ENCODE data around the gene FAM53A. TPM values are rescaled to one million over a fixed set of nuclear protein-coding genes. Genes with fewer than 3 reads are reported as not detected.

Gene FAM53A
- total RNA-seq, 1 donor from 2014 or later: 5.2 TPM

DNA sequence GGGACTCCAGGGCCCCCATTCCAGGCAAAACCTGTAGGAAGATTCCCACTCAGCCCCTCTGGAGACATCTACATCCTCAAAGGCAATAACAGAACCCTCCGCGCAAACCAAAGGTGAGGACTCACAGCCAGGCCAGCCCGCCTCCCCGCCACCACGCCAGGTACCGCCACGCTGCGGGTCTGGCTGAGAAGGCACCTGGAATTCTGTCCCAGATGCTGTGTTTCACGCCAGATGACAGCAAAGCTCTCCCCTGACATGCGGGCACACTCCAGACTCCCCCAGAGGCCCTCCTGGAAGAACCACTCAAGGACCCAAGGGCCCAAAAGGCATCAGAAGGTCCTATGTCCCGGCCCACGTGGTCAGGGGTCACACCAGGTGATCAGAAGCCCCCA, 59.6 kb downstream of the FAM53A start:
- TF ChIP-seq, protein P1, sequence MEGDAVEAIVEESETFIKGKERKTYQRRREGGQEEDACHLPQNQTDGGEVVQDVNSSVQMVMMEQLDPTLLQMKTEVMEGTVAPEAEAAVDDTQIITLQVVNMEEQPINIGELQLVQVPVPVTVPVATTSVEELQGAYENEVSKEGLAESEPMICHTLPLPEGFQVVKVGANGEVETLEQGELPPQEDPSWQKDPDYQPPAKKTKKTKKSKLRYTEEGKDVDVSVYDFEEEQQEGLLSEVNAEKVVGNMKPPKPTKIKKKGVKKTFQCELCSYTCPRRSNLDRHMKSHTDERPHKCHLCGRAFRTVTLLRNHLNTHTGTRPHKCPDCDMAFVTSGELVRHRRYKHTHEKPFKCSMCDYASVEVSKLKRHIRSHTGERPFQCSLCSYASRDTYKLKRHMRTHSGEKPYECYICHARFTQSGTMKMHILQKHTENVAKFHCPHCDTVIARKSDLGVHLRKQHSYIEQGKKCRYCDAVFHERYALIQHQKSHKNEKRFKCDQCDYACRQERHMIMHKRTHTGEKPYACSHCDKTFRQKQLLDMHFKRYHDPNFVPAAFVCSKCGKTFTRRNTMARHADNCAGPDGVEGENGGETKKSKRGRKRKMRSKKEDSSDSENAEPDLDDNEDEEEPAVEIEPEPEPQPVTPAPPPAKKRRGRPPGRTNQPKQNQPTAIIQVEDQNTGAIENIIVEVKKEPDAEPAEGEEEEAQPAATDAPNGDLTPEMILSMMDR (IDR thresholded peaks at IDR 0.05; ENCODE audit: insufficient read depth, low read length, poor library complexity, severe bottlenecking): no peak
- Histone ChIP-seq H3K36me3 (ENCODE audit: control insufficient read depth, insufficient read depth, low read length) (no peaks in the 10 kb centered on the region), H3K27me3 (ENCODE audit: control insufficient read depth, insufficient read depth, low read length) (peaks cover 34% of the 10 kb centered on the region), H3K4me3 (ENCODE audit: low read depth, low read length) (no peak overlapping the region)
- no peak for DNase-seq (ENCODE audit: low read depth)

- Histone ChIP-seq H3K27me3 (ENCODE audit: control insufficient read depth, insufficient read depth, low read length) (peaks cover 34% of the 10 kb centered on the region), H3K36me3 (ENCODE audit: control insufficient read depth, insufficient read depth, low read length) (no peaks in the 10 kb centered on the region), H3K4me3 (ENCODE audit: low read depth, low read length) (no peak overlapping the region)
- TF ChIP-seq, protein P1 (IDR thresholded peaks at IDR 0.05; ENCODE audit: insufficient read depth, low read length, poor library complexity, severe bottlenecking): no peak
- no peak for DNase-seq (ENCODE audit: low read depth)
Measured at GRCh38 chr4:1623821-1624518, 60.1 kb downstream of the FAM53A start.

- Histone ChIP-seq H3K36me3 (ENCODE audit: control insufficient read depth, insufficient read depth, low read length) (no peaks in the 10 kb centered on the region), H3K4me3 (ENCODE audit: low read depth, low read length) (no peak overlapping the region), H3K27me3 (ENCODE audit: control insufficient read depth, insufficient read depth, low read length) (peaks cover 34% of the 10 kb centered on the region)
- DNase-seq (ENCODE audit: low read depth): no peak
- TF ChIP-seq, protein P1 (IDR thresholded peaks at IDR 0.05; ENCODE audit: insufficient read depth, low read length, poor library complexity, severe bottlenecking): no peak
Measured at GRCh38 chr4:1623400-1623799, 60.7 kb downstream of the FAM53A start.

DNA sequence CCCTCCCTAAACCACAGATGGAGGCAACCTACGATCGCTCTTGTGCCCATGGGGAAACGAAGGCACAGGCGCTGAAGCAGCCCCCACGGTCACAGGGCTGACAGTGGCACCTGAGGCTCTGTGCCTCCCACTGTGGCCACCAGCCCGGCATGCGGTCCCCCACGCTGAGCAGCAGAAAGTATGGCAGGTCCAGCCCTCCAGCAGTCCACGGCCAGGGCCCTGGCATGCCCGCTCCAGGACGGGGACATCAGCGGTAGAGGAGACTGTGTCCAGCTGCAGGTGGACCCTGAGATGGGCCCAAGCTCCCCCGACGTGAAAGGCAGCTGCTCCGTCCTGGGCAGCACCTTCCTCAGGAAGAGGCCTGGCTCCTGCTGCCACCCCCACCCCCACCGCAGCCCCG, 61.2 kb downstream of the FAM53A start:
- no peak overlapping the region for H3K4me3 ChIP-seq (ENCODE audit: low read depth, low read length)
- H3K36me3 ChIP-seq (ENCODE audit: control insufficient read depth, insufficient read depth, low read length): no peaks in the 10 kb centered on the region
- peaks cover 34% of the 10 kb centered on the region for H3K27me3 ChIP-seq (ENCODE audit: control insufficient read depth, insufficient read depth, low read length)
- DNase-seq (ENCODE audit: low read depth): no peak
- TF ChIP-seq, protein P1 (IDR thresholded peaks at IDR 0.05; ENCODE audit: insufficient read depth, low read length, poor library complexity, severe bottlenecking): no peak

GRCh38 chr4:1622238-1622637, 61.9 kb downstream of the FAM53A start:
- no peak for DNase-seq (ENCODE audit: low read depth)
- no peaks in the 10 kb centered on the region for H3K36me3 ChIP-seq (ENCODE audit: control insufficient read depth, insufficient read depth, low read length)
- H3K4me3 ChIP-seq (ENCODE audit: low read depth, low read length): no peak overlapping the region
- TF ChIP-seq, protein P1 (IDR thresholded peaks at IDR 0.05; ENCODE audit: insufficient read depth, low read length, poor library complexity, severe bottlenecking): no peak
- peaks cover 34% of the 10 kb centered on the region for H3K27me3 ChIP-seq (ENCODE audit: control insufficient read depth, insufficient read depth, low read length)

DNA sequence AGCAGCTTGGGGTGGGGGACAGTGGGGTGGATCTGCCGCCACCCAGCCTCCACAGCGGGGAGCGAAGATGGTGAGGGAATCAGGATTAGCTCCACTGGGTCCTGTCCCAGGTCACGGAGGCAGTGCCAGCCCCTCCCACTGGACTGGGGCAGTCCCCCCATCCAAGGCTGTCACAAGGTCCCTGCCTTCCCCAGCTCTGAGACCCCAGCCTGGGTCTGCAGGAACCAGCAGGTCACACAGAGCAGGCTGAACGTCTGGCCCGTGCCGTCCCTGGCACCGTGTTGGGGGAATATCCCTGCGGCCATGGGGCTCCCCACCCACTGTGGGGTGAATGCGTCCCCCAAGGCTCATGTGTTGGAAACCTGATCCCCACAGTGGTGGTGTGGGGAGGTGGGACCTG, 62.6 kb downstream of the FAM53A start:
- no peaks in the 10 kb centered on the region for H3K36me3 ChIP-seq (ENCODE audit: control insufficient read depth, insufficient read depth, low read length)
- DNase-seq (ENCODE audit: low read depth): no peak
- peaks cover 34% of the 10 kb centered on the region for H3K27me3 ChIP-seq (ENCODE audit: control insufficient read depth, insufficient read depth, low read length)
- no peak overlapping the region for H3K4me3 ChIP-seq (ENCODE audit: low read depth, low read length)
- TF ChIP-seq, protein P1 (IDR thresholded peaks at IDR 0.05; ENCODE audit: insufficient read depth, low read length, poor library complexity, severe bottlenecking): no peak

Measured in kidney epithelial cell (primary cell).